GM10266 (cell line): ENCODE measurements around the gene TM4SF18.
A peak's percentile ranks its signal among the peaks of the same experiment; 100 is the strongest.

ENCODE experiments used
- DNase-seq: peaks from one replicate; pipeline ENCODE4 v3.0.0; 2012; ENCODE audit errors: extremely low spot score
- TF ChIP-seq, protein P1 (sequence below): IDR thresholded peaks from 2 replicates; pipeline ENCODE4 v1.5.1; 2012; ENCODE audit warnings: mild to moderate bottlenecking, low read depth; ENCODE audit not compliant: control insufficient read depth, insufficient read depth; ENCODE audit errors: missing control alignments

TM4SF18 gene

GRCh38 chr3:149282322-149282721 is 51.1 kb downstream of the TM4SF18 start:
- no peak for DNase-seq

DNA sequence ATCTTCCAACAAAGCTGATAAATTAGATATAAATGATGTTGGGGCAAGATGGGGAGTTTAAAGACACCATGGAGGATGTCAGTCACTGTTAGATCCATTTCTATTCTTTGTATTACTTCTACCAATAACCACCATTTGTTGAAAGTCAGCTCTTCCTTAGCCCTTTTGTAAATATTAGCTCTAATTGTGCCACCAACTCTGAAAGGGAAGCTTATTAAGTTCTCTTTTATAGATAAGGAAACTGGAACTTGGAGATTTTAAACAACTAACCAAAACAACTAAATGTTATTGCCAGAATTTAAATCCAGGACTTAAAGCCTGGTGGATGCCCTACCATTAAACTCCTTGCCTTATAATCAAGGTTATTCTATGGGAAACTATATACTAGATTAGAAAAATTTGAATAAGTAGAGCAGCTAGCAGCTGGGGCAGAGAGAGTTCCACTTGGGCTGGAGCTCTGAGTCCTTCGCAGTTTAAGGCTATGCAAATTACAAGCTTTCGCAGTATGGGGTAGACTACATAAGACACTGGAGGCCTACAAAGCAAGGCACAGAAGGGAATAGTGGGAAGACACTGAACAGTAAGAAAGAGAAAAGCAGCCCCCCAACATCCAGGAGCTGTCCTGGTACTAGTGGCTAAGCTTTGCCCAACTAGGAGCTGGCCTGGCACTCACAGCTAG is 52.6 kb downstream of the TM4SF18 start:
- no peak for DNase-seq
- TF ChIP-seq, protein P1, sequence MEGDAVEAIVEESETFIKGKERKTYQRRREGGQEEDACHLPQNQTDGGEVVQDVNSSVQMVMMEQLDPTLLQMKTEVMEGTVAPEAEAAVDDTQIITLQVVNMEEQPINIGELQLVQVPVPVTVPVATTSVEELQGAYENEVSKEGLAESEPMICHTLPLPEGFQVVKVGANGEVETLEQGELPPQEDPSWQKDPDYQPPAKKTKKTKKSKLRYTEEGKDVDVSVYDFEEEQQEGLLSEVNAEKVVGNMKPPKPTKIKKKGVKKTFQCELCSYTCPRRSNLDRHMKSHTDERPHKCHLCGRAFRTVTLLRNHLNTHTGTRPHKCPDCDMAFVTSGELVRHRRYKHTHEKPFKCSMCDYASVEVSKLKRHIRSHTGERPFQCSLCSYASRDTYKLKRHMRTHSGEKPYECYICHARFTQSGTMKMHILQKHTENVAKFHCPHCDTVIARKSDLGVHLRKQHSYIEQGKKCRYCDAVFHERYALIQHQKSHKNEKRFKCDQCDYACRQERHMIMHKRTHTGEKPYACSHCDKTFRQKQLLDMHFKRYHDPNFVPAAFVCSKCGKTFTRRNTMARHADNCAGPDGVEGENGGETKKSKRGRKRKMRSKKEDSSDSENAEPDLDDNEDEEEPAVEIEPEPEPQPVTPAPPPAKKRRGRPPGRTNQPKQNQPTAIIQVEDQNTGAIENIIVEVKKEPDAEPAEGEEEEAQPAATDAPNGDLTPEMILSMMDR, result no peak

More at GRCh38 chr3:149282322-149282721, 51.1 kb downstream of the TM4SF18 start:
- TF ChIP-seq, protein P1, result no peak

GRCh38 chr3:149278911-149279310 is 54.5 kb downstream of the TM4SF18 start:
- DNase-seq, result no peak
- TF ChIP-seq, protein P1, result no peak

GRCh38 chr3:149277331-149277813 is 56.1 kb downstream of the TM4SF18 start:
- no peak for DNase-seq
- TF ChIP-seq, protein P1, result no peak

- DNase-seq, result no peak
Observed at GRCh38 chr3:149276619-149277018, 56.8 kb downstream of the TM4SF18 start.

GRCh38 chr3:149274220-149274619 is 59.2 kb downstream of the TM4SF18 start:
- TF ChIP-seq, protein P1, result no peak
- DNase-seq, result no peak

More at GRCh38 chr3:149276619-149277018, 56.8 kb downstream of the TM4SF18 start:
- TF ChIP-seq, protein P1, result no peak

GRCh38 chr3:149273096-149273751 is 60.2 kb downstream of the TM4SF18 start:
- peak; percentile 66 for DNase-seq
- TF ChIP-seq, protein P1, result peak; percentile 97
